ENCODE measurements around the gene KRT8. TPM values are rescaled to one million over a fixed set of nuclear protein-coding genes. Genes with fewer than 3 reads are reported as not detected.

KRT8 gene
- total and polyA plus RNA-seq, 10 of the 15 experiments (the other 5 are each of a cell fraction or from before 2014, with no cell fraction given), result 0.11 to 5.6 (median 0.37) TPM; not detected in 1

GRCh38 chr12:52896190-52897100 lies 8.4 kb downstream of the KRT8 start:
- no TSS peak for BruUV-seq (replicated peaks)
- RAD21 ChIA-PET (ENCODE audit: unreplicated experiment), result interaction anchor here (1.9 kb wide), 1 partner anchor 11 kb away, joined by 7 read pairs; no protein-coding TSS in a partner anchor
- no peaks in the 10 kb centered on the region for H3K27me3 ChIP-seq (replicated peaks in 1 of 2; ENCODE audit: control insufficient read depth in 2 of 2, insufficient read depth in 2 of 2, low read length in 1 of 2)
- POLR2A ChIA-PET, result no interaction called here
- TF ChIP-seq MEF2B (IDR thresholded peaks at IDR 0.05; ENCODE audit: partially characterized antibody, poor library complexity, severe bottlenecking) (no peak), PKNOX1 (IDR thresholded peaks at IDR 0.05) (no peak), E2F4 (IDR thresholded peaks at IDR 0.05; ENCODE audit: low read depth, low read length) (no peak), NBN (IDR thresholded peaks at IDR 0.05) (no peak), ZNF207 (IDR thresholded peaks at IDR 0.05; ENCODE audit: borderline replicate concordance) (no peak), FOXM1 (IDR thresholded peaks at IDR 0.05; ENCODE audit: low read depth, low read length) (no peak), ZNF217 (IDR thresholded peaks at IDR 0.05) (no peak), SP1 (IDR thresholded peaks at IDR 0.05; ENCODE audit: low read depth, low read length) (no peak), IRF3 (IDR thresholded peaks at IDR 0.05) (no peak), HDAC2 (IDR thresholded peaks at IDR 0.05) (no peak), SMAD5 (IDR thresholded peaks at IDR 0.05; ENCODE audit: low read depth) (no peak), DPF2 (IDR thresholded peaks at IDR 0.05) (no peak), TAF1 (IDR thresholded peaks at IDR 0.05; ENCODE audit: borderline replicate concordance, low read depth, low read length) (no peak), SMAD1 (IDR thresholded peaks at IDR 0.05; ENCODE audit: low read depth, partially characterized antibody) (no peak), SPI1 (IDR thresholded peaks at IDR 0.05; ENCODE audit: borderline replicate concordance, insufficient read depth, low read depth, low read length) (no peak), NR2C2 (IDR thresholded peaks at IDR 0.05; ENCODE audit: borderline replicate concordance, control insufficient read depth, insufficient read length, low read depth) (no peak), SIN3A (IDR thresholded peaks at IDR 0.05; ENCODE audit: low read depth, low read length) (no peak)
- H3K4me2 ChIP-seq (ENCODE audit: control insufficient read depth, insufficient read depth), result no peak overlapping the region
- in situ Hi-C loops (cut with MboI), result no loop called here
- FAIRE-seq, result no peak
- H3K4me1 ChIP-seq (ENCODE audit: control insufficient read depth, insufficient read depth, low read length), result no peaks in the 10 kb centered on the region
- H3K36me3 ChIP-seq (ENCODE audit: control insufficient read depth in 2 of 2, insufficient read depth in 2 of 2, low read length in 1 of 2), result no peaks in the 10 kb centered on the region
- WGBS (ENCODE audit: insufficient coverage, insufficient replicate concordance, low lambda C conversion rate, missing lambda C conversion rate), result 23% methylated on average over 3 of the region's 3 CpGs
- intact Hi-C loops (cut with micrococcal nuclease; ENCODE audit: unreplicated experiment), result no loop called here
- H2AFZ ChIP-seq (ENCODE audit: control insufficient read depth, low read depth, low read length), result no peak overlapping the region
- no peak overlapping the region for H3K9ac ChIP-seq (ENCODE audit: control insufficient read depth, insufficient read depth, low read length)
- DNase-seq (ENCODE audit: low read depth, low spot score), result no peak
- no peak overlapping the region for H3K27ac ChIP-seq (ENCODE audit: control insufficient read depth, insufficient read depth)
- no peak overlapping the region for H3K4me3 ChIP-seq
- H3K79me2 ChIP-seq (ENCODE audit: control insufficient read depth, insufficient read depth, low read length), result no peaks in the 10 kb centered on the region
- no peaks in the 10 kb centered on the region for H3K9me3 ChIP-seq (replicated peaks; ENCODE audit: control insufficient read depth, insufficient read depth, low read length)
- CTCF ChIA-PET, result interaction anchor here (1.3 to 5.5 kb wide), 3 partner anchors 11 to 84 kb away, joined by 3 to 49 read pairs (median 21); no protein-coding TSS in a partner anchor
- H4K20me1 ChIP-seq (ENCODE audit: control insufficient read depth, insufficient read depth), result no peaks in the 10 kb centered on the region
- no peak for ATAC-seq
- SMC1A ChIA-PET (ENCODE audit: uncharacterized antibody, unreplicated experiment), result interaction anchor here (2.8 kb wide), 1 partner anchor 11 kb away, joined by 16 read pairs; no protein-coding TSS in a partner anchor

Data from GM12878 (cell line).